Measurements from ENCODE around the gene TMEM100.

Gene TMEM100, protein sequence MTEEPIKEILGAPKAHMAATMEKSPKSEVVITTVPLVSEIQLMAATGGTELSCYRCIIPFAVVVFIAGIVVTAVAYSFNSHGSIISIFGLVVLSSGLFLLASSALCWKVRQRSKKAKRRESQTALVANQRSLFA
- 0 to 0.18 (median 0) reads per million in 4 experiments for total RNA-seq

- no peak for DNase-seq
These were observed at the start of gene TMEM100 for GRCh38 chr17:55722742-55723487. Gene TMEM100, minus strand, starts transcription at chr17:55722864. Its CDS starts 1,794 bp downstream, at chr17:55721070.

- DNase-seq: no peak
These were observed 49.4 kb upstream of the TMEM100 start for GRCh38 chr17:55772086-55772485.

GRCh38 chr17:55770196-55770870, 47.7 kb upstream of the TMEM100 start:
- DNase-seq: no peak

DNA sequence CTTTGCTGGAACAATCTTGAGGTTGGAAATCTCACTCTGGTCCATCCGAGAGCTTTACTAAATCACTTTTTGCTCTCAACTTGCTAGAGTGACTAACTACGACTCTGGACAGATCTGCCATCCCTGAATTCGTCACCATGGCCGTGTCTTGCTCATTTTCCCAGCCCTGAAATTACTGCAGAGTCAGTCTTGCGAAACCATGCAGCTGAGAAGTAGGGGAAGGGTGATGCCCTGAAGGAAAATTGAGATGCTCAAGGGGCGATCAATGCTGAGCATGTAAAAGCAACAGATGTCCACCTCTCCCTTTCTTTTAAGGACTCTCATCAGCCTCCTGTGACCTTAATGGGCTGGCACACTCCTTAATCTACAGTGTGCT, 46.9 kb upstream of the TMEM100 start:
- no peak for DNase-seq

DNA sequence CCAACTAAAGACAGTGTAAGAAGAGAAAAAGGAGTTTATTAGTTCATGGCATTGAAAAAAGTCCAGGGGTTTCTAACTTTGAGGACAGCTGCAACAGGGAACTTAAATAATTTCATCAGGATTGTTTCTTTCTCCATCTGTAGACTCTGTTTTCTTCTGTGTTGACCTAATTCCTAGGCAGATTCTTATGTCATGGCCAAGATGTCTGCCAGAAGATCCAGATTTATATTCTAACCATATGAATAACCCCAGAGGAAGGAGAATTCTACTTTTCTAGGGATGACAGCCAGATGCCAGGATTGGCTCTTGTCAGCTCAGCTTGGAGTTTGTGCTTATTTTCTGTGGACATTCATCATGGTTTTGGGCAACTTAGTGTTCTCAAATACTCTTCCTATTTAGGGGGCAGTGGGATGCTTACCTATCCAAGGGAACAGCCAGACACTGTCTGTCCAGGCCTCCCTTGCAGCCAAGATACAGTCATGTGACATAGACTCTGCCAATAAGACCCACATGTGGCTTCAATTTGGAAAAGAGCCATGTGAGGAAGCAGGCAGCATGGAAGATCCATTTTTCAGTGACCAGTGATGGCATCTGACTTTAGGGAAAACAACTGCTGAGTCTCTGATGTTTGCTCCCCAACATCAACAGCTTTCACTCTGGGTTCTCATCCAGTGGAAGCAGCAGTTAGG, 46.4 kb upstream of the TMEM100 start:
- no peak for DNase-seq

- no peak for DNase-seq
These were observed 42.8 kb upstream of the TMEM100 start for GRCh38 chr17:55765472-55765871.

DNA sequence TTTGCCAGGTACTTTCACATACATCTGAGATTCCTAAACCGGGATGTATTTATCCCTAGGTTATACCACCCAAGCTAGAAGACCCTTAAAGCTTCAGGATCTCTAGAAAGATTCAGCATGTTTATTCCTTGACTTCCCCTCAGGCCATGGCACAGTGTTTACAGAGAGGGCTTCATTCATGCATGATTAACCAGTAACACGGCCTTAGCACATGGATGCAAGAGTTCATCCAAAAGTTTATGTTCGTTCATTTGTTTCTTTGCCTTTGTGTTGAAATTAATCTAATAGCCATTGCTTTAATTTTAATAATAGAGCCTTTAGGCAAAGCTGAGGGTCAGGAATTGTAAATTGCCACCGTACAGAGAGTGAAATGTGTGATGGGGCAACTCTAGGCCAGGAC, 41.9 kb upstream of the TMEM100 start:
- no peak for DNase-seq

DNA sequence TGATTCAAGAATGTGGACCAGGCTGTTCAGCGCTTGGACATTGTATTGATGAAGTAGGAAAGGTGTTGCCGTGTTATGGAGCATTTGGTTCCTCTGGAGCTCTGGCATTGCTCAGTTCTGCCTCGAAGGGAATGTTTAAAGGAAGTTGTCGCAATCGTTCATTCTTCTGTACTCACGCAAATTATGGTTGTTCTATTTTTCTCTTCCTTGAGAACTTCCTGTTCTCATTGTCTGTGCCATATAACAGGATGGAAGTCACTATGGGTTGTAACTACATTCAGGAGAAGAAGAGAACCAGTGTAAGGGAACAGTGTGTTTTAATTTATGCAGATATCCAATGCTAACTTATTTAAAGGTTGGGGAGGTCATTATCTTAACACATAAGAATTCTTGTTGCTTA, 41.2 kb upstream of the TMEM100 start:
- DNase-seq: no peak

GRCh38 chr17:55762086-55762858, 39.6 kb upstream of the TMEM100 start:
- no peak for DNase-seq

DNA sequence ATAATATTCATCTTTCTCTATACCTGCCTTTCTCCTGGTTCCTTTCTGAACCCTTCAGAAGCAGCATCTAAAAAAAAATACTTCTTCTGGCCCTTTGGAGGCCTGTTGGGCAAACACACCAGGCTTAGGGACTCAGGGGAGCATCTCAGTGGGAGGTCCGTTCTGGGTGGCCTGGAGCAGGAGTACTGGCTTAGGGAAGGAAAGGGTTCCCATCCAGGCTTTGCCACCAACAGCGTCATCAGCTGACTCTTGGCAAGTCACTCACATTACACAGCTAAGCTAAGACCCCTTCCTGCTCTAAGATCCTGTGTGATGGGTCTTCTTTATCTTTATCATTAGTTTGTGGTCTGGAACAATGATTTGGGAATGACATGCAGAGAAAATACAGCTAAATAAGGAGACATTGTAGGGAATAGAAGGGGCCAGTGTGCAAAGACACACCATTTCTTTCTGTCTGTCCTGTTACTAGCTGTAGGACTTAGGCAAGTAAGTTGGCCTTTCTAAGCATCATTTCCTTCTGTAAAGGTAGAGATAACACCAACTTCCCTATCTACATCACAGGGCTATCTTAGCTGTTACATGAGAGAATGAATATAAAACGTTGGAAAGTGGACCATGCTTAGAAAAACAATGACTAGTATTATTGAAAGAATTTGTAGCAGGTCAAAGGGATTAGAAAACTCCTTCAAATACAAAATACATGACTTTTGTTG, 38.1 kb upstream of the TMEM100 start:
- no peak for DNase-seq

- DNase-seq: no peak
These were observed 35.5 kb upstream of the TMEM100 start for GRCh38 chr17:55758171-55758570.

DNA sequence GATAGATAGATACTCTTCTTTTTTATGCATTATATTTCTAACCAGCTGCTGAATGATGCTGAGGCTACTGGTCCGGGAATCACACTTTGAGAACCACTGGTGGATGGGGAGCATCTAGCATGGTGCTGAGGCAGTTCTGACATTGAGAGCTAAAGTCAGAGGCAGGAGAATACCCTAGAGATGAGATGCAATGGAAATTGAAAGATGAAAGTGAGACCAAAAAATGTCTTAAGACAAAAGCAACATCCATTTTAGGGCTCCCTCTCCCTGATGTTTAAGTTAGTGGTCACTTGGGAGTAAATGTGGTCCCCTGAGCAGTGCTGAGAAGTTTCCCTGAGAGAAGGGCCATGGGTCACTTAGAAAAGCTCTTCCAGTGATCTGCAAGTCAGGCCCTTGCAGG, 35.0 kb upstream of the TMEM100 start:
- DNase-seq: no peak

DNA sequence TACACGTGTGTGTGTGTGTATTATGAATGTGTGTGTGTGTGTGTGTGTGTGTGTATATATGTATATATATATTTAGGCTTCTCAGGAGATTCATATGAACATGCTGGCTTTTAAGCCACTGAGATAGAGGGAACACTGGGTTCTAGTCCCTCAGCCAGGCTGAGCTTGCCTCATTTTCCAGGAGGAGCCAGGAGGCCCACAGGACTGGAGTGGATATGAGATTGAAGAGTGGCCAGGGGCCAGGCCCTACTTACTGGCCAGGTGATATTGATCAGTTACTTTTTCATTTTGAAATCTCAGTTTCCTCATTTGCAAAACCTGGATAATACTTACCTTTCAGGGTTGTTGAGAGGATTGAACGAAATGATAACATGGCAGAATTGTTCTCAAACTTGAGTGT, 34.0 kb upstream of the TMEM100 start:
- no peak for DNase-seq

DNA sequence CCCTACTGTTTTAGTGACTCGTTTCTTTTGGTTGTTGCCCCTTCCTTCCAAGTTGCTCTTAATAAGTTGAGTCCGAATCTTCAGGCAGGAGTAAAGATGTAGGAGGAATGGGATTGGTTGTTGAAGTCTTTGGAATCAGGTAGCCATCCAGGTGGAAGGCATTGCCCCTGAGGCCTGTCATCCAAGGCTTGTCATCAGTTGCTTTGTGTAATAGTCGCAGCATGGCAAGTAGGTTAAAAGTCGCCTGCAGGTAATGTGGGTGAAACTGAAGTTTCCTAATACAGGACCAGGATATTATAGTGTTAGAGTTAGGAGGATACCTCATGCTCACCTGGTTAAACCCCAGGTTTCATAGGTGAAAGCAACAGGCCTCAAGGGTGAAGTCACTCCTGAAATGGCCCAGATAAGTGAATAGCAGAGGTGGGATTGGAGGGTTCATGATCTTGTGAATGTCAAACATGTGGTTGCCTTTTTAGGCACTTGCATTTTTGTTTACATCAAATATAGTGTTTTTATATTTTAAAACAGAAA, 29.1 kb upstream of the TMEM100 start:
- DNase-seq: no peak

DNA sequence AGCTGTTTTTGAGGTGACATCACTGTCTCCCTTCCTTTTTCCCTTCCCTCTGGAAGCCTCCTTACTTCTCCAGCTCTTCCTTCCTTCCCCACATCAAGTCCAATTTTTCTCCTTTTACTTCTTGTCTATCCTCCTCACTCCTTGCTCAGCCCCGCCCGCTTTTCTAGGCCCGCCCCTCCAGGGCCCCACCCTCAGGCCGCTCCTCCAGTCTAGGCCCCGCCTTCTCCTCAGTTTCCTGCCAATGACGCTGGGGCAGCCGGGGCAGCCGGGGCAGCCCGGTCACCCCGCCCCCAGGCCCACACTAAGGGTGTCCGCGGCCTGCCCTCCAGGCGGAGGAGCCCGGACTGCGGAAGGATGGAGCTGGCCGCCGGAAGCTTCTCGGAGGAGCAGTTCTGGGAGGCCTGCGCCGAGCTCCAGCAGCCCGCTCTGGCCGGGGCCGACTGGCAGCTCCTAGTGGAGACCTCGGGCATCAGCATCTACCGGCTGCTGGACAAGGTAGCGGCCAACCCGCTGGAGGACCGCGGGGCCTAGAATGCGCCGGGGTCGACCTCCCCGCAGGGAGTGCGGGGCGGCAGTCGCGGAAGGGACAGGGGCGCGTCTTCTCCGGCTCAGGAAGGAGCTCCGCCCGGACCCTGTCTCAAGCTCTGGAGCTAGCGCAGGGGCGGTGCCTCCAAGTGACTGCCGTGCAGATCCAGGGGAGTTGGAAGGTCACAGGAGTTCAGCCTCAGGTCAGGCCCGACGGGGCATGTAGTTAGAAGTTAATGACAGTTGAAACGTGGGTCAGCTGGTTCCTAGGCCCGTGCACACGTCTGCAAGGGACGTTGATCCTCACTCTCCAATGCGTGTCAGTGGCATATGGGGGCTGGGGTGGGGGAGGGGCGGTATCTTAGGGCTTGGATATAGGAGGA, 28.3 kb upstream of the TMEM100 start, which contains the start of gene PCTP:
TSS of gene PCTP (plus strand) at position 302 of the 908 bp plus-strand sequence. CDS start at position 355, 53 bp downstream.
- DNase-seq: peak; percentile 48

GRCh38 chr17:55749985-55750384, 27.3 kb upstream of the TMEM100 start:
- no peak for DNase-seq

DNA sequence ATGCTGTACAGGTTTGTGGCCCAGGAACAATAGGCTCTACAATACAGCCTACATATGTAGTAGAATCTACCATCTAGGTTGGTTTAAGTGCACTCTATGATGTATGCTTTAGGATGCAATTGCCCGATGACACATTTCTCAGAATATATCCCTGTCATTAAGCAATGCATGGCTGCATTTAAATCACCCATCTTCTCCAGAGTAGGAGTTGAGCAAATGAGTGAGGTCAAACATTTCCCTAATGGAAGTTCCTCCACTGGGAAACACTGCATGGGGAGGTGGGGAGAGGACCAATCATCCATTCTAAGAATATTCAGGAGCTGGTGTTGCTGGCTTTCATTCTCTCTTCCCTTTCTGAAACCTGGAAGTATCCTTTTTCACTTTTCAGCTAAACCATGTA, 26.2 kb upstream of the TMEM100 start:
- no peak for DNase-seq

GRCh38 chr17:55747209-55747608, 24.5 kb upstream of the TMEM100 start:
- DNase-seq: no peak

DNA sequence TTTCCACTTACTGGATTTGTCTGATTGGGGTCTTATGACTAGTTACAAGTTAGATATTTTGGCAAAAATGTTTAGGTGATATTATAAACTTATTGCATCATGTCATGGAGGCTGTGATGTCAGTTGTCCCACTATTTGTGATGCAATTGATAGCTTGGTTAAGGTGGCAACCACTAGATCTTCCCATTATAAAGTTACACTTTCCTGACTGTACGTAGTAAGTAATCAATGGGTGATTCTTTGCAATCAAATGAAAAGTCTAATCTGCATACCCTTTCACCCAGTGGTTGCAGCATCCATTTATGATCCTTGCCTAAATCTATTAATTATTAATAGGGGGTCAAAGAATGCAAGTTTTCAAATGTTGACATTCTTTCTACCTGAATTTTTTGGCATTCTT, 23.8 kb upstream of the TMEM100 start:
- DNase-seq: no peak

GRCh38 chr17:55745258-55745657, 22.6 kb upstream of the TMEM100 start:
- DNase-seq: no peak

Measured in effector CD8-positive, alpha-beta T cell (primary cell).